Measurements from ENCODE around the gene S100A6. TPM values are rescaled to one million over a fixed set of nuclear protein-coding genes. Genes with fewer than 3 reads are reported as not detected.
A peak's percentile ranks its signal among the peaks of the same experiment; 100 is the strongest.
"Not testable (repeated sequence)": the region's sequence is repeated elsewhere in the genome, so short reads cannot be mapped to it uniquely, and the experiment has no call there.

Gene S100A6
- total and polyA plus RNA-seq, 4 experiments from 2014 or later, result 342 to 918 (median 602) TPM

DNA sequence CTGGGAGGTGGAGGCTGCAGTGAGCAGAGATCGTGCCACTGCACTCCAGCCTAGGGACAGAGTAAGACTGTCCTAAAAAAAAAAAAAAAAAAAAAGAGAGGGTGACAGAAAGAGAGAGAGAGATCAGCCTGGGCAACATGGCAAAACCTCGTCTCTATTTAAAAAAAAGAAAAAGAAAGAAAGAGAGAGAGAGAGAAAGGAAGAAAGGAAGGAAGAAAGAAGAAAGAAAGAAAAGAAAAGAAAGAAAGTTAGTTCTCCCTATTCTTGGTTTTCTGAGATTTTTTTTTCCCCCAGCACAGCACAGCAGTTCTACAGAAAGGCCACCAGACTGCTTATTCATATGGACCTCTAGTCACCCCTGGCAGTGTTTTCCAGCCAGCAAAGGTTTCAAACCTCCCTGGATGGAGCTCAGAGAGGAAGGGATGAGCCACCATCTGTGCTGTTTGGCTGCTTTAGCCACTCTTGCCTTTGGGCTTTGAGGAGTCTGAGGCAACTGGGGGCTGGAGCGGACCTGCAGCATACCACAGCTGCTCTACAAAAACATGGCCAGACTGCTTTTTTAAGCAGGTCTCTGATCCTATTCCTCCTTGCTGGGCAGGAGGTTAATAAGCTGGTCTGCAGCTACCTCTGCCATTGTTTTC lies 10.6 kb downstream of the S100A6 start:
- H3K4me1 Mint-ChIP-seq, result peaks cover 4 to 10% (median 7%) of the 10 kb centered on the region in 4 donors
- ChIA-PET CTCF (ENCODE audit: partially characterized antibody) (interaction anchor here (0.7 to 2.4 kb wide), 11 partner anchors 8 to 52 kb away, joined by 3 to 13 read pairs (median 4); no protein-coding TSS in a partner anchor), POLR2A (ENCODE audit: partially characterized antibody) (interaction anchor here (1.1 to 4.4 kb wide), 4 partner anchors 10 to 19 kb away, joined by 3 to 27 read pairs (median 6); partner anchors contain the start of genes S100A4, S100A5 and S100A6)
- no peak overlapping the region for H3K4me3 Mint-ChIP-seq
- peak overlapping the region in 1 of 7 donors; percentile 17 for H3K27ac Mint-ChIP-seq
- Histone ChIP-seq H3K36me3 (ENCODE audit: insufficient read depth, low read length) (no peaks in the 10 kb centered on the region), H3K27me3 (ENCODE audit: insufficient read depth, low read length) (no peaks in the 10 kb centered on the region), H3K9me3 (ENCODE audit: control insufficient read depth in 1 of 2, low read length in 2 of 2) (no peaks in the 10 kb centered on the region), H3K4me3 (ENCODE audit: low read length in 2 of 2) (no peak overlapping the region), H3K27ac (ENCODE audit: low read depth, low read length) (no peak overlapping the region), H3K4me1 (ENCODE audit: insufficient read depth, low read length) (no peaks in the 10 kb centered on the region)
- no peaks in the 10 kb centered on the region for H3K36me3 Mint-ChIP-seq
- intact Hi-C loops (cut with micrococcal nuclease), result no loop called here
- no peaks in the 10 kb centered on the region for H3K9me3 Mint-ChIP-seq
- no peaks in the 10 kb centered on the region for H3K27me3 Mint-ChIP-seq
- no peak for DNase-seq

GRCh38 chr1:153522353-153523048 lies 13.3 kb downstream of the S100A6 start:
- not testable (repeated sequence) for H3K4me3 Mint-ChIP-seq, DNase-seq
- H3K27ac Mint-ChIP-seq, result peak overlapping the region in 1 of 7 donors; percentile 81

GRCh38 chr1:153521808-153522207 lies 14.0 kb downstream of the S100A6 start:
- H3K27ac ChIP-seq (ENCODE audit: low read depth, low read length); H3K27ac Mint-ChIP-seq; H3K4me1 ChIP-seq (ENCODE audit: insufficient read depth, low read length); intact Hi-C loops (cut with micrococcal nuclease); H3K4me3 Mint-ChIP-seq; H3K4me3 ChIP-seq (ENCODE audit: low read length in 2 of 2); DNase-seq; H3K4me1 Mint-ChIP-seq; H3K9me3 Mint-ChIP-seq; H3K27me3 ChIP-seq (ENCODE audit: insufficient read depth, low read length); H3K36me3 ChIP-seq (ENCODE audit: insufficient read depth, low read length); H3K27me3 Mint-ChIP-seq; H3K36me3 Mint-ChIP-seq; H3K9me3 ChIP-seq (ENCODE audit: control insufficient read depth in 1 of 2, low read length in 2 of 2): not testable (repeated sequence)
- CTCF ChIA-PET (ENCODE audit: partially characterized antibody), result interaction anchor here (1.1 to 4.4 kb wide), 5 partner anchors 11 to 50 kb away, joined by 3 to 38 read pairs (median 4); no protein-coding TSS in a partner anchor
- POLR2A ChIA-PET (ENCODE audit: partially characterized antibody), result interaction anchor here (1.5 to 2.8 kb wide), 3 partner anchors 14 to 23 kb away, joined by 4 to 13 read pairs (median 6); partner anchors contain the start of gene S100A6

More at GRCh38 chr1:153522353-153523048, 13.3 kb downstream of the S100A6 start:
- H3K9me3 Mint-ChIP-seq; H3K27ac ChIP-seq (ENCODE audit: low read depth, low read length); H3K4me1 Mint-ChIP-seq; intact Hi-C loops (cut with micrococcal nuclease); H3K27me3 ChIP-seq (ENCODE audit: insufficient read depth, low read length); H3K4me3 ChIP-seq (ENCODE audit: low read length in 2 of 2); H3K36me3 Mint-ChIP-seq; H3K36me3 ChIP-seq (ENCODE audit: insufficient read depth, low read length); H3K4me1 ChIP-seq (ENCODE audit: insufficient read depth, low read length); H3K27me3 Mint-ChIP-seq; H3K9me3 ChIP-seq (ENCODE audit: control insufficient read depth in 1 of 2, low read length in 2 of 2): not testable (repeated sequence)
- POLR2A ChIA-PET (ENCODE audit: partially characterized antibody), result interaction anchor here (0.8 to 4.4 kb wide), 3 partner anchors 10 to 22 kb away, joined by 3 to 27 read pairs (median 4); partner anchors contain the start of gene S100A6
- CTCF ChIA-PET (ENCODE audit: partially characterized antibody), result interaction anchor here (1.1 to 4.4 kb wide), 5 partner anchors 10 to 50 kb away, joined by 3 to 38 read pairs (median 4); no protein-coding TSS in a partner anchor

DNA sequence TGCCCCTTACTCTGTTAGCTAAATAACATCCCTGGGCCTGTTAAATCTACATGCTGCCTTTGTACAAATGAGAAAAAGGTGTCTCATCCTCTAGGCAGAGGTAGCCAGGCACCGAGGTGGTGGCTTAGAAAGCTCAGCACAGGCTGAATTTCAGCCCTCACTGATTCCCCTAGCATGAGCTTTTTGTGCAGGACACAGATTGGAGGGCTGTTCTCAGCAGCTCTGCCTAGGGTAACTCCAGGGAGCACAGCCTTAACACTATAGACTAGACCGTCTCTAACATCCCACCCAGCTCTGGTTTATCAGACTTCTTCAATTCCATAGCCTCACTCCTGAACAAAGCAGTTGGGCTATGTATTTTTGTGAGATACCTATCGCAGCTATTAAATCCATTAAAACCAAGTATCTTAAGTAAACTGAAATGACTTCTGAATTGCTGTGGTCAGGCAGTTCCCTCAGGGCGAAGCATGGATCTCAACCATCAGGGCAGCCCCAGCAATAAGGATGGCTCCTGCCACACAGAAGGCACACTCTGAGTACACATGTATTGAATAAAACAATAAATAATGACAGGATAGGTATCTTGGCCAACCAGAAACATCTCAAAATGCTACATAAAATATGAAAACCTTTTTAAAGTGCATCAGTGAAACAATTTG lies 14.8 kb downstream of the S100A6 start:
- Histone ChIP-seq H3K36me3 (ENCODE audit: insufficient read depth, low read length) (no peaks in the 10 kb centered on the region), H3K4me3 (ENCODE audit: low read length in 2 of 2) (no peak overlapping the region), H3K9me3 (ENCODE audit: control insufficient read depth in 1 of 2, low read length in 2 of 2) (no peaks in the 10 kb centered on the region), H3K27ac (ENCODE audit: low read depth, low read length) (no peak overlapping the region), H3K4me1 (ENCODE audit: insufficient read depth, low read length) (peaks cover 3% of the 10 kb centered on the region), H3K27me3 (ENCODE audit: insufficient read depth, low read length) (no peaks in the 10 kb centered on the region)
- Mint-ChIP-seq H3K36me3 (no peaks in the 10 kb centered on the region), H3K9me3 (no peaks in the 10 kb centered on the region), H3K4me1 (peaks cover 4 to 5% (median 4%) of the 10 kb centered on the region in 4 donors), H3K27me3 (no peaks in the 10 kb centered on the region), H3K27ac (no peak overlapping the region), H3K4me3 (no peak overlapping the region)
- ChIA-PET CTCF (ENCODE audit: partially characterized antibody) (interaction anchor here (0.9 to 4.4 kb wide), 9 partner anchors 11 to 166 kb away, joined by 3 to 38 read pairs (median 3); no protein-coding TSS in a partner anchor), POLR2A (ENCODE audit: partially characterized antibody) (interaction anchor here (0.8 to 2.8 kb wide), 6 partner anchors 10 to 113 kb away, joined by 3 to 13 read pairs (median 4); partner anchors contain the start of genes CHTOP and S100A6)
- no peak for DNase-seq
- intact Hi-C loops (cut with micrococcal nuclease), result no loop called here

GRCh38 chr1:153520137-153520691 lies 15.6 kb downstream of the S100A6 start:
- ChIA-PET CTCF (ENCODE audit: partially characterized antibody) (interaction anchor here (0.9 to 4.4 kb wide), 8 partner anchors 10 to 167 kb away, joined by 3 to 38 read pairs (median 6); no protein-coding TSS in a partner anchor), POLR2A (ENCODE audit: partially characterized antibody) (interaction anchor here (0.8 to 2.8 kb wide), 5 partner anchors 11 to 114 kb away, joined by 3 to 13 read pairs (median 4); partner anchors contain the start of genes CHTOP and S100A6)
- H3K36me3 Mint-ChIP-seq; H3K4me1 ChIP-seq (ENCODE audit: insufficient read depth, low read length); intact Hi-C loops (cut with micrococcal nuclease); H3K36me3 ChIP-seq (ENCODE audit: insufficient read depth, low read length); DNase-seq; H3K27ac ChIP-seq (ENCODE audit: low read depth, low read length); H3K27me3 Mint-ChIP-seq; H3K27me3 ChIP-seq (ENCODE audit: insufficient read depth, low read length); H3K4me1 Mint-ChIP-seq; H3K9me3 Mint-ChIP-seq; H3K4me3 ChIP-seq (ENCODE audit: low read length in 2 of 2); H3K9me3 ChIP-seq (ENCODE audit: control insufficient read depth in 1 of 2, low read length in 2 of 2): not testable (repeated sequence)
- peak overlapping the region in 1 of 8 donors; percentile 17 for H3K4me3 Mint-ChIP-seq
- H3K27ac Mint-ChIP-seq, result peak overlapping the region in 2 of 7 donors; percentile 52 to 76

GRCh38 chr1:153519242-153519641 lies 16.5 kb downstream of the S100A6 start:
- Histone ChIP-seq H3K27ac (ENCODE audit: low read depth, low read length) (no peak overlapping the region), H3K9me3 (ENCODE audit: control insufficient read depth in 1 of 2, low read length in 2 of 2) (no peaks in the 10 kb centered on the region), H3K4me1 (ENCODE audit: insufficient read depth, low read length) (peaks cover 10% of the 10 kb centered on the region), H3K4me3 (ENCODE audit: low read length in 2 of 2) (no peak overlapping the region), H3K27me3 (ENCODE audit: insufficient read depth, low read length) (no peaks in the 10 kb centered on the region), H3K36me3 (ENCODE audit: insufficient read depth, low read length) (no peaks in the 10 kb centered on the region)
- no peak overlapping the region for H3K4me3 Mint-ChIP-seq
- H3K9me3 Mint-ChIP-seq, result no peaks in the 10 kb centered on the region
- peaks cover 4 to 5% (median 5%) of the 10 kb centered on the region in 4 donors for H3K4me1 Mint-ChIP-seq
- ChIA-PET CTCF (ENCODE audit: partially characterized antibody) (interaction anchor here (1.4 to 4.4 kb wide), 4 partner anchors 9 to 100 kb away, joined by 3 to 38 read pairs (median 21); no protein-coding TSS in a partner anchor), POLR2A (ENCODE audit: partially characterized antibody) (interaction anchor here (2.8 kb wide), 1 partner anchor 16 kb away, joined by 13 read pairs; the partner anchor contains the start of gene S100A6)
- no peak overlapping the region for H3K27ac Mint-ChIP-seq
- DNase-seq, result no peak
- intact Hi-C loops (cut with micrococcal nuclease), result no loop called here
- H3K36me3 Mint-ChIP-seq, result no peaks in the 10 kb centered on the region
- no peaks in the 10 kb centered on the region for H3K27me3 Mint-ChIP-seq

Measured in CD4-positive, alpha-beta memory T cell (primary cell).